G401 (cell line): ENCODE data around the gene RIOX2. TPM values are rescaled to one million over a fixed set of nuclear protein-coding genes. Genes with fewer than 3 reads are reported as not detected.

Experiments used
- total RNA-seq: library from RNA; depleted of rRNA; stranded (reverse); fragments of >200 nt; shearing (Covaris generic); gene quantifications from 2 replicates; pipeline ENCODE4 v1.2.3, GENCODE V29; 2014; rRNA removed

Gene RIOX2
- total RNA-seq, 1 experiment from 2014 or later, result 28.3 TPM

Other genes starting within 250 kb of the RIOX2 start
- 2.0 and 3.0 TPM in 2 replicates for gene ARL6, start 207.7 kb downstream of the RIOX2 start, total RNA-seq
- 0.17 TPM in 1 of 2 replicates, not detected in the other for gene CRYBG3, start 150.4 kb downstream of the RIOX2 start, total RNA-seq
- gene GABRR3, start 62.9 kb upstream of the RIOX2 start, total RNA-seq, result not detected in 2 replicates
- gene OR5AC2, start 114.7 kb upstream of the RIOX2 start, total RNA-seq, result not detected in 2 replicates
- gene OR5H1, start 158.3 kb upstream of the RIOX2 start, total RNA-seq, result not detected in 2 replicates
- gene OR5H14, start 175.0 kb upstream of the RIOX2 start, total RNA-seq, result not detected in 2 replicates
- not detected in 2 replicates for gene OR5H15, start 194.3 kb upstream of the RIOX2 start, total RNA-seq